HCT116 (cell line): Measurements from ENCODE around the gene TMTC1. TPM values are rescaled to one million over a fixed set of nuclear protein-coding genes. Genes with fewer than 3 reads are reported as not detected.

Experiments used
- ATAC-seq: fragments of 200-7000 bp; cut with Tn5 transposase; 2 replicates; pipeline ENCODE4 v1.9.1; 2020; ENCODE audit warnings: mild to moderate bottlenecking, moderate library complexity
- BruUV-seq: library from RNA; stranded (reverse); fragments of 400-500 nt; replicated peaks from 2 replicates; lab custom pipeline; 2021; lab: Mats Ljungman, UMichigan
- CTCF ChIA-PET: fragments of 300-600 bp; sonication (Branson Sonifier 250); formaldehyde crosslinking; loops from one replicate; lab custom pipeline; 2021; ENCODE audit warnings: antibody characterized with exemption; lab: Charles Lee
- POLR2A ChIA-PET: fragments of 300-600, 350-600 bp; sonication (Branson Sonifier 250); formaldehyde crosslinking; loops from one replicate; lab custom pipeline; 2021; ENCODE audit warnings: antibody characterized with exemption; lab: Charles Lee
- RAD21 ChIA-PET, 2 experiments: fragments of 300-600 bp; sonication (Branson Sonifier 250); formaldehyde crosslinking; loops; one replicate each; lab custom pipeline; 2023; ENCODE audit warnings: low total read pairs in 2 of 2; ENCODE audit not compliant: uncharacterized antibody in 2 of 2, unreplicated experiment in 2 of 2, low non-redundant PET in 1 of 2; lab: Charles Lee
- DNase-seq: peaks from one replicate; pipeline ENCODE4 v3.0.0-alpha.2; 2010; ENCODE audit warnings: low read depth, low spot score
- H2AFZ ChIP-seq: fragments of 200-600 bp; shearing (Covaris generic), sonication (generic); 2 replicates; pipeline ENCODE4 v1.6.1; 2017; ENCODE audit warnings: low read depth, mixed run types, mixed read lengths, antibody characterized with exemption, low read length; ENCODE audit not compliant: poor library complexity, severe bottlenecking
- H3K27ac ChIP-seq: 2 replicates; pipeline ENCODE4 v1.5.1; 2012; ENCODE audit warnings: low read depth, low read length
- H3K27me3 ChIP-seq: fragments of 200-600 bp; sonication (generic); 2 replicates; pipeline ENCODE4 v1.6.1; 2016; ENCODE audit warnings: mixed run types, low read length, mixed read lengths; ENCODE audit not compliant: insufficient read depth
- H3K36me3 ChIP-seq, 2 experiments: fragments of 200-500 bp in 1 of 2; fragments of 200-600 bp in 1 of 2; sonication (Bioruptor generic) in 1 of 2; sonication (generic) in 1 of 2; 2 replicates each; pipeline versions ENCODE4 v1.5.1 to v1.6.1; 2014 to 2016; ENCODE audit warnings: low read length in 2 of 2, inconsistent platforms in 1 of 2, mixed read lengths in 1 of 2, mixed run types in 1 of 2; ENCODE audit not compliant: insufficient read depth in 2 of 2, control insufficient read depth in 1 of 2
- H3K4me1 ChIP-seq, 2 experiments: fragments of 200-600 bp in 1 of 2; sonication (generic) in 1 of 2; 2 replicates each; pipeline versions ENCODE4 v1.5.1 to v1.6.1; 2012 to 2017; ENCODE audit warnings: low read length in 2 of 2, inconsistent platforms in 1 of 2, mild to moderate bottlenecking in 1 of 2, mixed read lengths in 1 of 2, mixed run types in 1 of 2, moderate library complexity in 1 of 2; ENCODE audit not compliant: insufficient read depth in 2 of 2, control insufficient read depth in 1 of 2
- H3K4me2 ChIP-seq: fragments of 200-600 bp; sonication (generic); 2 replicates; pipeline ENCODE4 v1.6.1; 2017; ENCODE audit warnings: mixed run types, low read length, mixed read lengths
- H3K4me3 ChIP-seq, 2 experiments: fragments of 200-600 bp in 1 of 2; sonication (generic) in 1 of 2; replicated peaks in 1 of 2; 2 replicates each; pipeline ENCODE4 v1.5.1; 2011 to 2016; ENCODE audit warnings: low read length in 2 of 2, control low read depth in 1 of 2, low read depth in 1 of 2, mild to moderate bottlenecking in 1 of 2, mixed read lengths in 1 of 2, mixed run types in 1 of 2
- H3K79me2 ChIP-seq: fragments of 200-600 bp; sonication (generic); 2 replicates; pipeline ENCODE4 v1.6.1; 2017; ENCODE audit warnings: mild to moderate bottlenecking, mixed run types, low read length, moderate library complexity, mixed read lengths; ENCODE audit not compliant: insufficient read depth
- H3K9ac ChIP-seq: fragments of 200-600 bp; sonication (generic); 2 replicates; pipeline ENCODE4 v1.6.1; 2016; ENCODE audit warnings: low read length, mixed read lengths
- H3K9me2 ChIP-seq: fragments of 200-600 bp; sonication (generic), shearing (Covaris generic); 2 replicates; pipeline ENCODE4 v1.6.1; 2017; ENCODE audit warnings: mixed run types, mild to moderate bottlenecking, moderate library complexity; ENCODE audit not compliant: insufficient read depth
- H3K9me3 ChIP-seq, 2 experiments: fragments of 200-500 bp in 1 of 2; fragments of 200-600 bp in 1 of 2; sonication (Bioruptor generic) in 1 of 2; sonication (generic) in 1 of 2; 2 replicates each; pipeline ENCODE4 v1.6.1; 2014 to 2017; ENCODE audit warnings: low read length in 2 of 2, mixed read lengths in 2 of 2, inconsistent platforms in 1 of 2, low read depth in 1 of 2, mild to moderate bottlenecking in 1 of 2, mixed run types in 1 of 2, moderate library complexity in 1 of 2; ENCODE audit not compliant: control insufficient read depth in 1 of 2, insufficient read depth in 1 of 2
- H4K20me1 ChIP-seq: fragments of 200-600 bp; sonication (generic), shearing (Covaris generic); 2 replicates; pipeline ENCODE4 v1.6.1; 2017; ENCODE audit warnings: mixed run types, mild to moderate bottlenecking, moderate library complexity; ENCODE audit not compliant: insufficient read depth
- ATF3 ChIP-seq: IDR thresholded peaks from 2 replicates; pipeline ENCODE4 v1.6.1; 2012
- CEBPB ChIP-seq: IDR thresholded peaks from 2 replicates; pipeline ENCODE4 v1.6.1; 2012; ENCODE audit warnings: low read depth
- EGR1 ChIP-seq: IDR thresholded peaks from 2 replicates; pipeline ENCODE4 v1.6.1; 2012; ENCODE audit warnings: low read depth
- ELF1 ChIP-seq: IDR thresholded peaks from 2 replicates; pipeline ENCODE4 v1.6.1; 2012; ENCODE audit warnings: low read depth, borderline replicate concordance
- EZH2phosphoT487 ChIP-seq: fragments of 200-600 bp; IDR thresholded peaks from 2 replicates; pipeline ENCODE4 v1.6.1; 2018; ENCODE audit warnings: antibody characterized with exemption, borderline replicate concordance
- MAX ChIP-seq: IDR thresholded peaks from 2 replicates; pipeline ENCODE4 v1.6.1; 2012
- POLR2A ChIP-seq: IDR thresholded peaks from 2 replicates; pipeline ENCODE4 v1.7.0; 2011; ENCODE audit warnings: borderline replicate concordance; ENCODE audit not compliant: insufficient read depth, insufficient read length; ENCODE audit errors: extremely low read depth
- SP1 ChIP-seq: IDR thresholded peaks from 2 replicates; pipeline ENCODE4 v1.6.1; 2012; ENCODE audit warnings: low read depth
- SRF ChIP-seq: IDR thresholded peaks from 2 replicates; pipeline ENCODE4 v1.6.1; 2012; ENCODE audit warnings: low read depth
- ZFX ChIP-seq: fragments of 450-650 bp; IDR thresholded peaks from 2 replicates; pipeline ENCODE4 v1.6.1; 2017
- ZNF274 ChIP-seq: fragments of 200-500 bp; sonication (Bioruptor generic); IDR thresholded peaks from 2 replicates; pipeline ENCODE4 v1.6.1; 2014; ENCODE audit warnings: mild to moderate bottlenecking, low read depth, low read length, inconsistent platforms
- intact Hi-C: fragments of 100-400 bp; cut with micrococcal nuclease; formaldehyde crosslinking; loops from 2 replicates; pipeline ENCODE4 v1.10.0; 2022
- total RNA-seq: library from RNA; stranded (reverse); gene quantifications from one replicate; pipeline ENCODE4 v1.2.1, GENCODE V29; 2021; ENCODE audit not compliant: unreplicated experiment

TMTC1 gene
- total RNA-seq, 1 experiment from 2014 or later, result 2.0 TPM

- H4K20me1 ChIP-seq, result no peaks in the 10 kb centered on the region
- ChIA-PET CTCF (no interaction called here), POLR2A (no interaction called here), RAD21 (interaction anchor here (0.7 kb wide), 2 partner anchors 16 to 50 kb away, joined by 3 read pairs; no protein-coding TSS in a partner anchor)
- no peak overlapping the region for H2AFZ ChIP-seq
- H3K9ac ChIP-seq, result no peak overlapping the region
- no TSS peak for BruUV-seq
- no peak overlapping the region for H3K27ac ChIP-seq
- H3K4me1 ChIP-seq, result no peaks in the 10 kb centered on the region
- intact Hi-C loops, result no loop called here
- H3K36me3 ChIP-seq, result no peaks in the 10 kb centered on the region
- ATAC-seq (no peak), DNase-seq (no peak)
- H3K9me2 ChIP-seq, result no peaks in the 10 kb centered on the region
- no peak for TF ChIP-seq EGR1
- TF ChIP-seq ZFX, result no peak
- TF ChIP-seq MAX, result no peak
- no peak for TF ChIP-seq POLR2A
- no peak overlapping the region for H3K4me2 ChIP-seq
- H3K4me3 ChIP-seq, result no peak overlapping the region
- no peaks in the 10 kb centered on the region for H3K9me3 ChIP-seq
- no peaks in the 10 kb centered on the region for H3K27me3 ChIP-seq
- no peaks in the 10 kb centered on the region for H3K79me2 ChIP-seq
Observed at GRCh38 chr12:29662734-29663323, 120.9 kb downstream of the TMTC1 start.

- H3K9me3 ChIP-seq, result no peaks in the 10 kb centered on the region
- H3K79me2 ChIP-seq, result no peaks in the 10 kb centered on the region
- ChIA-PET CTCF (no interaction called here), POLR2A (no interaction called here), RAD21 (no interaction called here)
- no peak for ATAC-seq
- no peak overlapping the region for H3K4me3 ChIP-seq
- H2AFZ ChIP-seq, result no peak overlapping the region
- DNase-seq, result no peak
- no peak overlapping the region for H3K4me2 ChIP-seq
- no peak overlapping the region for H3K27ac ChIP-seq
- no TSS peak for BruUV-seq
- no peaks in the 10 kb centered on the region for H3K27me3 ChIP-seq
- TF ChIP-seq EZH2phosphoT487 (no peak), ZFX (no peak), POLR2A (no peak), MAX (no peak), ELF1 (no peak), SRF (no peak), SP1 (no peak), EGR1 (no peak), ZNF274 (no peak), CEBPB (no peak), ATF3 (no peak)
- no peaks in the 10 kb centered on the region for H3K4me1 ChIP-seq
- intact Hi-C loops, result no loop called here
- H3K9me2 ChIP-seq, result no peaks in the 10 kb centered on the region
- H3K36me3 ChIP-seq, result no peaks in the 10 kb centered on the region
- H3K9ac ChIP-seq, result no peak overlapping the region
- no peaks in the 10 kb centered on the region for H4K20me1 ChIP-seq
Observed at GRCh38 chr12:29660847-29661246, 122.9 kb downstream of the TMTC1 start.
